Stimulated activated CD8-positive, alpha-beta memory T cell treated with anti-CD3 and anti-CD28 coated beads, Interleukin-2, amount 100 ng/mL, for 1 hour (primary cell): Measurements from ENCODE around the gene GATAD2A.

Experiments used
- DNase-seq, 2 donors: peaks; one replicate each; pipeline ENCODE4 v3.0.0-alpha.2; 2020; ENCODE audit warnings: low read depth in 2 of 2

Gene GATAD2A

GRCh38 chr19:19529783-19530422 is 124.4 kb downstream of the GATAD2A start:
- DNase-seq: no peak

- DNase-seq: no peak
Observed at GRCh38 chr19:19530423-19530804, 124.9 kb downstream of the GATAD2A start.

- no peak for DNase-seq
Observed at GRCh38 chr19:19530889-19531288, 125.4 kb downstream of the GATAD2A start.

DNA sequence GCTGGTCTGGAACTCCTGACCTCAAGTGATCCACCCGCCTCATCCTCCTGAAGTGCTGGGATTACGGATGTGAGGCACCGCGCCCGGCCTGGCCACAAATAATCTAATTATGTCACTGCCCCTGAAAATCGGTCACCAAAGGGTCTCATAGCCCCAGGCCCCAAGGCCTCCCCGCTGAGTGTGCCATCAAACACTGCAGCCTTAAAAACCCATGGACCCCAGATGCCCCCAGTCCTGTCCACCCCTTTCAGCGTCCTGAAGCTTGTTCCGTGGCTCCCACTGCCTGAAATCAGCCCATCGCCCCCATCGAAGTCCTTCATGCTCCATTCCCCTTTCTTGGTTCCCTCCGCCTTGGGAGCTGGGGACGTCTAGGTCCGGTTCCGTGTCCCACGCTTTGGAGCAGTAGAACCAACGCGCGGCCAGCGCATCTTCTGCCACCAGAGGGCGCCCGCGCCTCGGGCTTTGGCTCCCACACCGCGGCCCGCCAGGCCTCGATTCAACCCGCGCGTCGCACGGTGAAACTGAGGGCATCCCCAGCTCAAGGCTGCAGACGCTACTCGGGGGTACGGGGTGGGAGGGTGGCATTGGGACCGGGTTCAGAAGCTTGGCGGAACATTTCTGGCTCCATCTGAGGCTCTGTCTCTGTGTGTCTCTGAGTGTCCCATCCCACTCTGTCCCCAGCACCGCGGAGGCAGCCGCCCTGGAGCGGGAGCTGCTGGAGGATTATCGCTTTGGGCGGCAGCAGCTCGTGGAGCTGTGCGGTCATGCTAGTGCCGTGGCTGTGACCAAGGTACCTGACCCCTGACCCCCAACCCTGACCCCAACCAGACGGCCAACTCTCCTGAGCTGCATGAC is 126.7 kb downstream of the GATAD2A start:
- peak; percentile 77 for DNase-seq

DNA sequence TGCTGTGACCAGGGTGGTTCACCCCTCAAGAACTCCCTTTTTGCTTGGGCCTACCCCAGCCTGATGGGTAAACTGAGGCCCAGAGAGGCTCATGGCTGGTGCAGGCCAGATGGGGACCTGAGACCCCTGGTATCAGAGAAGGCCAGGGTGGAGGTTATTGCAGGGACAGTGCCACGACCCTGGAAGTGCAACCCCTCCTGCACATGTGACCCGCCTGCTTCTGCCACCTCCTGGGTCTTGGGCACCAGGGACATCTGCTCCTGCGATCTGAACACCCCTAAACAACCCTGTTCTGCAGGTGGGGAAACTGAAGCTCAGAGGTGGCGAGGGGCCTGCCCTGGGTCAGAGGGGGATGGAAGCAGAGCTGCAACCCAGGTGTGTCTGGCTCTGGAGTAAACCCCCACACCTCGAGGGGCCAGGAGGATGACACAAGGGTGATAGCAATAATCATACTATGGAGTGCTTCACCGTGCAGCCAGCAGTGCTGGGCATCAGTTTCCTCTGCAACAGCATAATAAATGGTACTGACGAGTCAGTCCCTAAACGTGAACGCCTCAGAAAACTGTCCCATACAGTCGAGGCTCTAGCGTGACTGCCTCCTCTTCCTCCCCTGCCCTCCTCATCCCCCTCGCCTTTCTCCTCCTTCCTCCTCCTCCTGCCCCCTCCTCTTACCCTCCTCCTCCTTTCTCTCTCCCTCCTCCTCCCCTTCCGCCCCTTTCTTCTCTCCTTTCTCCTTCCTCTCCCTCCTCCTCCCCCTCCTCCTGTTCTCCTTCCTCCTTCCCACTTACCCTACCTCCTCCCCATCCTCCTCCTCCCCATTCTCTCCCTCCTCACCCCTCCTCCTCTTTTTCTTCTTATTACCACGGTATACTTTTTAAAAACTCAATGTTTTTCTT is 127.6 kb downstream of the GATAD2A start:
- DNase-seq: no peak

GRCh38 chr19:19533841-19534240 is 128.4 kb downstream of the GATAD2A start:
- no peak for DNase-seq

- DNase-seq: no peak
Observed at GRCh38 chr19:19534556-19535265, 129.2 kb downstream of the GATAD2A start.

DNA sequence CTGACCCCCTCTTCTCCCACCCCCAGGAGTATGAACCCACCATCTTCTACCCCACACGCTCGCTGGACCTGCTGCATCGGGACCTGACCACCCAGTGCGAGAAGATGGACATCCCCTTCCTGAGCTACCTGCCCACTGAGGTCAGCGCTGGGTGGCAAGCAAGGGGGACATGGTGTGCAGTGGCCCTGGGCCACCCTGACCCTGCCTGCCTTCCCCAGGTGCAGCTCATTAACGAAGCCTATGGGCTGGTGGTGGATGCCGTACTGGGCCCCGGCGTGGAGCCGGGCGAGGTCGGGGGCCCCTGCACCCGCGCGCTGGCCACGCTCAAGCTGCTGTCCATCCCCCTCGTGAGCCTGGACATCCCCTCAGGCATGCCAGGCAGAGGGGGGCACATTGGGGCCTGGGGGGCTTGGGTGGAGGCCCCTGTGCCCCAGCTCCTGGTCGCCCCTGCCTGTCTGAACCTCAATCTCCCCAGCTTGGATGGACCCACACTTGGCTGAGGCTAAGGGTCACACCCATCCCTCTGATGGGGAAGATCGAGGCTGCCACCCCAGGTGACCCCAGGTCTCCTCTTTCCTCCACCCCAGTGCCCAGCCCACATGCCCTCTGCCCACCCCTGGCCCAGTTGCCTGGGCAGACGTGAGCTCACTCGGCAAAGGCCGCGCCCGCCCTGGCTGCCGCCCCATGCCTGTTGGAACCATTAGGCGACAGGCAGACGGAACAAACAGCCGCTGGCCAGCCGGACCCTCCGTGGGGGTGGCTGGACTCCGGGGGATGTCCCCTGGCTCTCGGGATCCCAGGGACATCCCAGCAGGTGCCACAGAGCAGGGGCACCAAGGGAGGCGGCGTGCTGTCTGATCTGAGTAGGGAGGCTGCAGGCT is 130.1 kb downstream of the GATAD2A start:
- DNase-seq: no peak

GRCh38 chr19:19537075-19538048 is 131.9 kb downstream of the GATAD2A start:
- no peak for DNase-seq

DNA sequence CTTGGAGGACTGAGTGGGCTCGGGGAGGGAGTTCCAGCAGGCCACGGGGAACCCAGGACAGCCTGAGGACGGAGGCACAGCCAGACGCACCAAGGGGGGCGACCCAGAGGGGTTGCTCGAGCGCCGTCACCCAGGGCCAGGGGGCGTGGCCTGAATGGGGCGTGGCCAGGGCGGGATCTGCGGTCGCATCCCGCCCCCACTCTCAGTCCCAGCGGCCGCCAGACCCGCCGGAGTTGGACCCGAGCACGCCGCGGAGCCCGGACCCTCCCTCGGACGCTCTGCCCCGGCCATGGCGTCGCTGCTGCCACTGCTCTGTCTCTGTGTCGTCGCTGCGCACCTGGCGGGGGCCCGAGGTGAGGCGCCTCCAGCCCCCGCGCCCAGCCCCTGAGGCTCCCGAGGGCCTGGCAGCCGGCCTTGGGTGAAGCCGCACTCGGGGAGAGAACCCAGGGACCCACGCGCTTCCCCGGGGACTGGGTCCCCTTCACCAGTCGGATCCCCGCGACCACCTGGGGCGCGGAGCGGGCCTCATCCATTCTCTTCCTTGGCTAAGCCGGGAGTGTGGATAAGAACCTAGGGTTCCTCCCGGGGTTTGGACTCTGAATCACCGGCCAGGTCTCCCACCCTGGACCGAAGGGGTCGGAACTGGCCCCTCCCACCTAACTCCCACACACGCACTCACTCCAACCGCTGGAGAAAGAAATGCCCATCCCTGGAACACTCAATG is 132.7 kb downstream of the GATAD2A start, which contains the start of gene CILP2:
CILP2 (plus strand) TSS at position 205 of the 724 bp plus-strand sequence; CDS start at position 290, 85 bp downstream.
- DNase-seq: no peak

GRCh38 chr19:19538785-19539166 is 133.3 kb downstream of the GATAD2A start:
- DNase-seq: no peak

GRCh38 chr19:19539698-19540063 is 134.2 kb downstream of the GATAD2A start:
- DNase-seq: no peak

GRCh38 chr19:19540064-19540714 is 134.7 kb downstream of the GATAD2A start:
- peak in 1 of 2 donors; percentile 53 for DNase-seq

DNA sequence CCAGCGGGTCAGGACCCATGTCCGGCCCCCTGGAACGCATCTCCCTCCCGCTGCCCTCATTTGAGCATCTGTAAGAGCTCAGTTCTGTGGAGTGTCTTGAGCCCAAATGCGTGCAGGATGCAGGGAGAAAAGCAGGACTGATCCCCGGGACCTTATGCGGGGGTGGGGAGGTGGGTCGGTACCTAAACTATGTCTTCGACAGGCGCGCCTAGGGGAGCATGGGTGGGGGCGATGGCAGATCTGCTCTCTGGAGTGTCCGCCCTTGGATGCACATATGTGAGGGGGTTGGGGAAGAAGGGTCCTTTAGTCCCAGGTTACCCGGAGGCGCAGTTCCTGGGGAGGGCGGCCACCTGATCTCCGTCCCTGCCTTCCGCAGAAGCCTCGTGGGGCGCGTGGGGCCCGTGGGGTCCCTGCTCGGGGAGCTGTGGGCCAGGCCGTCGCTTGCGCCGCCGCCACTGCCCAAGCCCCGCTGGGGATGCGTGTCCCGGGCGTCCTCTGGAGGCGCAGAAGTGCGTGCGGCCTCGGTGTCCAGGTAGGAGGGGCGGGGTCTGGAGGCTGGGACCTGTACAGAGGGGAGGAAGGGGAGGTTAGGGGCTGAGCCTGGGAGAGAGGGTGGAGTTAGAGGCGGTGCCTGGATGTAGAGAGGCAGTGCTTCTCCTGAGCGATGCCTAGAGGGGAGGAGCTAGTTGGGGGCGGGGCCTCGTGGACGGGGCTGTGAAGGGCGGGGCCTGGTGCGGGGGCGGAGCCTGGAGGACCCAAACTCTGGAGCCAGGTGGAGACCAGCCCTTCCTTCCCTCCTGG is 135.4 kb downstream of the GATAD2A start:
- DNase-seq: peak; percentile 29 to 57

DNA sequence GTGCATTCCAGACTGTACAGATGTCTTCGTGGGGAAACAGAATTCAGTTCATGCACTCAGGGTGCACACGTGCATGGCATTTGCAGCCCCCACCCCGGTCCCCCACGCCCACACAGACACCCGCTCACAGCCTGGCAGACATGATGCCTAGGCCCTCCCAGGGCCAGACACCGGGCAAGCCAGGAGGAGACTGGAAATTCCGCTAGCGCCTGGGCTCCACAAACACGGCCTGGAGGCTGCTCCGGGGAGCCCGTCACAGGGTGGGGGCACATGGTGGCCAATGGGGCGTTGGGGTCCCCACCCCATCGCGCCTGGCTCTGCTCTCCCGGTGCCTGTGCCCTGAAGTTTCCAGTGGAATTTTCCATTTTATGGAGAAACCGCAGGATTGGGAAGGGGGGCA is 136.1 kb downstream of the GATAD2A start:
- no peak for DNase-seq

- no peak for DNase-seq
Observed at GRCh38 chr19:19542507-19542906, 137.0 kb downstream of the GATAD2A start.

GRCh38 chr19:19543101-19543500 is 137.6 kb downstream of the GATAD2A start:
- DNase-seq: no peak
